GM12874 (cell line): ENCODE results near the gene ADAMTS7.

Source experiments
- TF ChIP-seq, protein P1 (sequence below): IDR thresholded peaks from 2 replicates; pipeline ENCODE4 v1.5.1; 2011; ENCODE audit warnings: low read depth, mild to moderate bottlenecking, control low read depth, low read length, moderate library complexity; ENCODE audit not compliant: insufficient read depth

ADAMTS7 gene

DNA sequence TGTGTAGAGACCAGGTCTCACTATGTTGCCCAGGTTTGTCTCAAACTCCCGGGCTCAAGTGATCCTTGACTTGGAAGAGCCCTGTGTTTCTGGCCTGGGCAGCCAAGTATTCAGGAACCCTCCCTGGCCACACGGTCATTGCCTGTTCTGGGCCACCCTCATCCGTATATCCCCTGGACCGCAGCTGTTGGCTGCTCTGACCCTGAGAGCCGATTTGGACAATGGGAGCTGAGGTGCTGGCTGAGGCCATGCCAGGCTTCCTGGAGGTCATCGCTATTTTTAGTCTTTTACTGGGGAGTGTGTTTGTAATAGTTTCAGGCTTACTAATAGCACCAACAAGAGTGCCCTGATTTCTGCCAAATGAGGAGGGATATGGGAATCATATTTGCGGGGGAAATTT, 60.7 kb downstream of the ADAMTS7 start:
- TF ChIP-seq, protein P1, sequence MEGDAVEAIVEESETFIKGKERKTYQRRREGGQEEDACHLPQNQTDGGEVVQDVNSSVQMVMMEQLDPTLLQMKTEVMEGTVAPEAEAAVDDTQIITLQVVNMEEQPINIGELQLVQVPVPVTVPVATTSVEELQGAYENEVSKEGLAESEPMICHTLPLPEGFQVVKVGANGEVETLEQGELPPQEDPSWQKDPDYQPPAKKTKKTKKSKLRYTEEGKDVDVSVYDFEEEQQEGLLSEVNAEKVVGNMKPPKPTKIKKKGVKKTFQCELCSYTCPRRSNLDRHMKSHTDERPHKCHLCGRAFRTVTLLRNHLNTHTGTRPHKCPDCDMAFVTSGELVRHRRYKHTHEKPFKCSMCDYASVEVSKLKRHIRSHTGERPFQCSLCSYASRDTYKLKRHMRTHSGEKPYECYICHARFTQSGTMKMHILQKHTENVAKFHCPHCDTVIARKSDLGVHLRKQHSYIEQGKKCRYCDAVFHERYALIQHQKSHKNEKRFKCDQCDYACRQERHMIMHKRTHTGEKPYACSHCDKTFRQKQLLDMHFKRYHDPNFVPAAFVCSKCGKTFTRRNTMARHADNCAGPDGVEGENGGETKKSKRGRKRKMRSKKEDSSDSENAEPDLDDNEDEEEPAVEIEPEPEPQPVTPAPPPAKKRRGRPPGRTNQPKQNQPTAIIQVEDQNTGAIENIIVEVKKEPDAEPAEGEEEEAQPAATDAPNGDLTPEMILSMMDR: no peak

DNA sequence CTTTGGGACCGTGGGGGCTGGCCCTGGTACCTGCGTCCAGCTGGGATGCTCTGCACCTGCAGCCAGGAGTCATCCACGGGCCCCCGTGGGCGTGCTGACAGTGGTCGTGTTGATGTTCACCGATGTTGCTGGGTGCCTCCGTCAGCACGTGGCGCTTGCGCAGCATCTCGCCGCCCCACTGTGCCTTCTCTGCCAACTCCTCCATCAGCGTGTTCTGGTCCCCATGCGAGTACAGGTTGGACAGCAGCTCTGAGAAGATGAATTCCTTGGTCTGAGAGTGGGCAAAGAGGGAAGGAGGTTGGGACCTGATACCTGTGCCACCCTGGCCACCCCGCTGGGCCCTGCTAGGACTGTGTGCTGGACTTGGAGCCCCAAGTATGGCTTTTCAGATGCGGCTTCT, 61.4 kb downstream of the ADAMTS7 start:
- TF ChIP-seq, protein P1: no peak

DNA sequence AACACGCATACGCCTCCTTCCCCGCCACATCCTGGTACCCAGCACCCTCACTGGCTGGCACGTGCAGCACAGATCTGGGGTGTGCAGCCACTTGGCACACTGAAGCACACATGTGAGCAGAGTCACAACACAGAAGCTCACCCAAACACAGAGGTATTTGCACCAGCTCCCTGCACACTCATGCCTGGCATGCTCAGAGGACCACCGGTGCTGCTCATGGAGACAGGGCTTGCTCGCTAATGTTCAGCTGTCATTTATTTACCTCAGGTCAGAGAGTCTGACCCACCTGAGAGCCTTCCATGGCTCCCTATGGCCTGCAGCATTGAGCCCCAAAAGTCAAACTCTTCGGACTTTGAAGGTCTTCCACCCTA, 70.4 kb downstream of the ADAMTS7 start:
- TF ChIP-seq, protein P1: no peak

DNA sequence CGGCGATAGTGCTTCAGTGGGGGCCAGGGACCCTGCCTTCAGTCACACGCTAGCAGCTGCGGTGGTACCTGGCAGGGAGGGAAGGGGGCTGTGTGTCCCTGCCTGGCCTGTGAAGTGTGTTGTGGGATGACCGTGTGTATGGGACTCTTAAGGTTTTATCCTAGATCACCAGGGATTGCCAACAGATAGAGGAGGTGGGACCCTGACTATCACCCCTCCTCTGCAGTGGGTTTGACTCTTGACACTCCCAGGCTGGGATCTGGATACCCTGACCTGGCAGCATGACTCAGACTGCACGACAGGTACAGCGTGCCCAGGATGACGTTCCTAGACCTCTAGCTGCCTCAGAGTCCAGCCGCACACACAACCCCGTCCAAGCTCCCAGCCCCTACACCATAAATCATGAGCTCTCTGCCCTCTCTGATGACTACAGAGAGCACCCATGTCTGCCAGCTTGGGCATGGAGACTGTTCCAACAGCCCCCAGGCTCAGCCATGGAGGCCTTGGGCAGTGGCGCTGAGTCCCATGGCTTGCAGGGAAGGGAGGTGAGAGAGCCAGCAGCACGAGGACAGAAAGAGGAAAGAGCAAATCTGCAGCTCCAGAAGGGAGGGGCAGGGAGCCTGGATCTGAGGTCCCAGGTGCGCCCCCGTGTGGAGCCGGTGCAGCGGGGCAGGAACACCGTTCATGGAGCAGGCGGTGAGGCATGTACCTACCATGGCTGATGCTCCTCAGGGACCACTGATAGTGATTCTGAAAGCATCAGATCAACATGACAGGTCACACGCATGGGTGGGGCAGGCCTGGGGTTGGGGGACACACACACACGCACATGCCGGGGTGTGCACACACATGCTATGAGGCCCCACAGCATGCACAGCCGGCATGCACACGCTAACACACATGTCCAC, 71.0 kb downstream of the ADAMTS7 start:
- TF ChIP-seq, protein P1: peak; percentile 78

DNA sequence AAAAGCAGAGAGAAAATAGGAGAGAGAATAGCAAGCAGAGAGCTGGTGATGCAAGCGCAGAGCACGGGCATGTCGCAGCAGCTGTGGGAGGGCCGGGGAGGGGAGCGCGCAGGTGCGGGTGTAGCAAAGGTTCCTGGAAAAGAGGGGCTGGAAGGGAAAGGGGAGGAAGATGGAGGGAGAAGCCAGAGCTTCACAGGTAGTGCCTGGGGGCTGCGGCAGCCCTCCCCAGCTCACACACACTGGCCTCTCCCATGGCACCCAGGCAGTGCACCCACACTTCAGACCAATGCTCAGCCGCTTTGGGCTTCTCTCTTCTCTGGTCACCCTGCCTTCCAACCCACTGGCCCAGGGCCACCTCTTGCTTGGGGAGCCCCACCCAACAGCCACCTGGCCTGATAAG, 72.1 kb downstream of the ADAMTS7 start:
- TF ChIP-seq, protein P1: no peak

DNA sequence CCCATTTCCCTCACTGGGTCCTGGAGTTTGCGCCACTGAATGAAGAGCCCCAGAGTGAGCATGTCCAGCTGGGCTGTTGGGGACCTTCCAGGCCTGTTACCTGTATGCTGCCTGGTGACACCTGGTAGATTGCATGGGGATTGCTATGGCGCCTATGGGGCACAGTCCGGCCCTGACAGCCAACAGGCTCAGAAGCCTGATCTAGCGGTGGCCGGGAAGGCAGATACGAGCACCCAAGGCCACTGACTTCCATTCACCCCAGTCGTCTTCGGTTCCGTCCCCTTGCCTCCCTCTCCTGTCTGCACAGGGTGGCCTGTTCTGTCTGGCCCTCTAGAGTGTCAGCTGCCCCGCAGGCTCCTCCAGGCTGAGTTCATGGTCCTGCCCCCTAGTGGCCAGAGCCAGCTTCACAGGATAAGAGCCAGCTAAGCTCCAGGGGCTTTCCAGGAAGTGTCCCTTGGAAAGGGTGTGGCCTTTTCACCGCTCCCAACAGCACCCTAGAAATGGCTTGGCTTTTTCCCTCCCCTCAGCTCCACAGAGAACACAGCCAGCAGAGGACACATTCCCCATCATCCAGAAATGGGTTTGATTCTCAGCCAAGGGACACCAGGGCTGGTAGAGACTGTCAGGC, 73.2 kb downstream of the ADAMTS7 start:
- TF ChIP-seq, protein P1: peak; percentile 65

DNA sequence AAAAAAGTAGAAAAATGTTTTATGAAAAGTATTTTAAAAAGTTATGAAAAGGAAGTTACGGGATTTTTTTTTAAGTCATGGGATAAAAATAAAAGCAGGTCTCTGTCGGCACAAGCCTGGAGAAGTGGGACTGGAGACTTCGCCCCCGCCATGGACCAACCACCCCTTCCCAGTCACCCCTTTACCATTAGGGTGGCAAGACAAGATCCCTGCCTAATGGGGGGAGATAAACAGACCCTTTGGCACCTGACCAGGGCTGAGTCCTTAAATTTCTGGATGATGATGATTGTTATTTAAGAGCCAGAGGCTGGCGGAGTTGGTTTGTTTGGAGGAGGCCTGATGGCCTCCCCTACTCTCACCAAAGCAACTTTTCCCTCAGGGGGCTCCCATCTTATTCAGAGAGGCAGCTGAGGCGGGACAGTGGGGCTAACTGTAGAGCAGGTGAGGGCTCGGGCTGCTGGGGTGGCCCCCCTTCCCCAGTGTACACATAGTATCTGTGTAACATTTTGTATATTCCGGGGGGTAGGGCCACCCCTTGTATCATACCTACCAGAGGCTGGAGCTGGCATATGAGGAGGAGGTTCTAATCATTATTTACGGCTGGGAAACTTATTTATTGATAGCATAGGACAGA, 74.0 kb downstream of the ADAMTS7 start:
- TF ChIP-seq, protein P1: no peak
